ENCODE results near the gene BSG.

- TF ChIP-seq, protein P1, sequence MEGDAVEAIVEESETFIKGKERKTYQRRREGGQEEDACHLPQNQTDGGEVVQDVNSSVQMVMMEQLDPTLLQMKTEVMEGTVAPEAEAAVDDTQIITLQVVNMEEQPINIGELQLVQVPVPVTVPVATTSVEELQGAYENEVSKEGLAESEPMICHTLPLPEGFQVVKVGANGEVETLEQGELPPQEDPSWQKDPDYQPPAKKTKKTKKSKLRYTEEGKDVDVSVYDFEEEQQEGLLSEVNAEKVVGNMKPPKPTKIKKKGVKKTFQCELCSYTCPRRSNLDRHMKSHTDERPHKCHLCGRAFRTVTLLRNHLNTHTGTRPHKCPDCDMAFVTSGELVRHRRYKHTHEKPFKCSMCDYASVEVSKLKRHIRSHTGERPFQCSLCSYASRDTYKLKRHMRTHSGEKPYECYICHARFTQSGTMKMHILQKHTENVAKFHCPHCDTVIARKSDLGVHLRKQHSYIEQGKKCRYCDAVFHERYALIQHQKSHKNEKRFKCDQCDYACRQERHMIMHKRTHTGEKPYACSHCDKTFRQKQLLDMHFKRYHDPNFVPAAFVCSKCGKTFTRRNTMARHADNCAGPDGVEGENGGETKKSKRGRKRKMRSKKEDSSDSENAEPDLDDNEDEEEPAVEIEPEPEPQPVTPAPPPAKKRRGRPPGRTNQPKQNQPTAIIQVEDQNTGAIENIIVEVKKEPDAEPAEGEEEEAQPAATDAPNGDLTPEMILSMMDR (conservative IDR thresholded peaks at IDR 0.05; ENCODE audit: low read depth in 2 of 2) = no peak
- TF ChIP-seq, protein P2, sequence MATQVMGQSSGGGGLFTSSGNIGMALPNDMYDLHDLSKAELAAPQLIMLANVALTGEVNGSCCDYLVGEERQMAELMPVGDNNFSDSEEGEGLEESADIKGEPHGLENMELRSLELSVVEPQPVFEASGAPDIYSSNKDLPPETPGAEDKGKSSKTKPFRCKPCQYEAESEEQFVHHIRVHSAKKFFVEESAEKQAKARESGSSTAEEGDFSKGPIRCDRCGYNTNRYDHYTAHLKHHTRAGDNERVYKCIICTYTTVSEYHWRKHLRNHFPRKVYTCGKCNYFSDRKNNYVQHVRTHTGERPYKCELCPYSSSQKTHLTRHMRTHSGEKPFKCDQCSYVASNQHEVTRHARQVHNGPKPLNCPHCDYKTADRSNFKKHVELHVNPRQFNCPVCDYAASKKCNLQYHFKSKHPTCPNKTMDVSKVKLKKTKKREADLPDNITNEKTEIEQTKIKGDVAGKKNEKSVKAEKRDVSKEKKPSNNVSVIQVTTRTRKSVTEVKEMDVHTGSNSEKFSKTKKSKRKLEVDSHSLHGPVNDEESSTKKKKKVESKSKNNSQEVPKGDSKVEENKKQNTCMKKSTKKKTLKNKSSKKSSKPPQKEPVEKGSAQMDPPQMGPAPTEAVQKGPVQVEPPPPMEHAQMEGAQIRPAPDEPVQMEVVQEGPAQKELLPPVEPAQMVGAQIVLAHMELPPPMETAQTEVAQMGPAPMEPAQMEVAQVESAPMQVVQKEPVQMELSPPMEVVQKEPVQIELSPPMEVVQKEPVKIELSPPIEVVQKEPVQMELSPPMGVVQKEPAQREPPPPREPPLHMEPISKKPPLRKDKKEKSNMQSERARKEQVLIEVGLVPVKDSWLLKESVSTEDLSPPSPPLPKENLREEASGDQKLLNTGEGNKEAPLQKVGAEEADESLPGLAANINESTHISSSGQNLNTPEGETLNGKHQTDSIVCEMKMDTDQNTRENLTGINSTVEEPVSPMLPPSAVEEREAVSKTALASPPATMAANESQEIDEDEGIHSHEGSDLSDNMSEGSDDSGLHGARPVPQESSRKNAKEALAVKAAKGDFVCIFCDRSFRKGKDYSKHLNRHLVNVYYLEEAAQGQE (IDR thresholded peaks at IDR 0.05; ENCODE audit: unreplicated experiment) = no peak
- TF ChIP-seq POLR2AphosphoS5 (IDR thresholded peaks at IDR 0.05; ENCODE audit: low read depth) (no peak), EZH2 (IDR thresholded peaks at IDR 0.05; ENCODE audit: low read depth, unreplicated experiment) (no peak), CREB1 (CRISPR knock-in tag; IDR thresholded peaks at IDR 0.05; ENCODE audit: low read depth) (no peak), EZH2phosphoT487 (IDR thresholded peaks at IDR 0.05; ENCODE audit: unreplicated experiment) (no peak), JUNB (IDR thresholded peaks at IDR 0.05; ENCODE audit: unreplicated experiment) (no peak), STAT1 (IDR thresholded peaks at IDR 0.05; ENCODE audit: unreplicated experiment) (no peak)
- TF ChIP-seq, protein P3, sequence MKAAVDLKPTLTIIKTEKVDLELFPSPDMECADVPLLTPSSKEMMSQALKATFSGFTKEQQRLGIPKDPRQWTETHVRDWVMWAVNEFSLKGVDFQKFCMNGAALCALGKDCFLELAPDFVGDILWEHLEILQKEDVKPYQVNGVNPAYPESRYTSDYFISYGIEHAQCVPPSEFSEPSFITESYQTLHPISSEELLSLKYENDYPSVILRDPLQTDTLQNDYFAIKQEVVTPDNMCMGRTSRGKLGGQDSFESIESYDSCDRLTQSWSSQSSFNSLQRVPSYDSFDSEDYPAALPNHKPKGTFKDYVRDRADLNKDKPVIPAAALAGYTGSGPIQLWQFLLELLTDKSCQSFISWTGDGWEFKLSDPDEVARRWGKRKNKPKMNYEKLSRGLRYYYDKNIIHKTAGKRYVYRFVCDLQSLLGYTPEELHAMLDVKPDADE (IDR thresholded peaks at IDR 0.05) = no peak
These were observed 38.3 kb upstream of the BSG start for GRCh38 chr19:534088-534487.
